Ishikawa (cell line): ENCODE results near the gene RB1.

Source experiments
- CEBPB ChIP-seq: IDR thresholded peaks from 2 replicates; pipeline ENCODE4 v1.6.1; 2012
- MAX ChIP-seq: IDR thresholded peaks from 2 replicates; pipeline ENCODE4 v1.6.1; 2012
- REST ChIP-seq: IDR thresholded peaks from 2 replicates; pipeline ENCODE4 v1.6.1; 2012; ENCODE audit warnings: low read depth, mild to moderate bottlenecking

DNA sequence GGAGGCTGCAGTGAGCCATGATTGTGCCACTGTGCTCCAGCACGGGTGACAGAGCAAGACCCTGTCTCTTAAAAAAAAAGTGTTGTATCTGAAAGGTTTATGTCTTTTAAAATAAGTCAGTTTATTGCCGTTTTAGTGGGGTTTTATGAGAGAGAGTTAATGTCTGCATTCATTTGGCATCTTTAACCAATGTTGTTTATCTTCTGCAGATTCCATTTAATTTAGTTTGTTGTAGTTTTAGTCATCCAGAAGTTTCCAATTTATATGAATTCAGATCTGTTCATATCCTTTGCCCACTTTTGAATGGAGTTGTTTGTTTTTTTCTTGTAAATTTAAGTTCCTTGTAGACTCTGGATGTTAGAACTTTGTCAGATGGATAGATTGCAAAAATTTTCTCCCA is 146.1 kb downstream of the RB1 start:
- TF ChIP-seq CEBPB (no peak), MAX (no peak), REST (no peak)
